Adrenal gland (tissue), 12 donors: ENCODE data around the gene ZFHX3. TPM values are rescaled to one million over a fixed set of nuclear protein-coding genes. Genes with fewer than 3 reads are reported as not detected.

Experiments used
- DNase-seq, 7 donors: peaks; one replicate each; pipeline ENCODE4 v3.0.0-alpha.2; 2019 to 2020
- H3K27ac ChIP-seq, 5 donors: fragments of 200-600 bp; sonication (generic) in 4 of 5; 1 replicate in 3 of 5; 2 replicates in 2 of 5; pipeline versions ENCODE4 v1.5.1 to v1.8.0; 2016 to 2020; ENCODE audit warnings: mild to moderate bottlenecking in 1 of 5
- H3K27me3 ChIP-seq: fragments of 200-600 bp; 2 replicates; pipeline ENCODE4 v1.8.0; 2021
- H3K36me3 ChIP-seq, 2 donors: fragments of 200-600 bp; replicated peaks in 1 of 2; 1 replicate in 1 of 2; 2 replicates in 1 of 2; pipeline versions ENCODE4 v1.5.1 to v1.8.0; 2018 to 2022
- H3K4me1 ChIP-seq, 2 donors: fragments of 200-600 bp; replicated peaks in 1 of 2; 1 replicate in 1 of 2; 2 replicates in 1 of 2; pipeline versions ENCODE4 v1.5.1 to v1.8.0; 2018 to 2021
- H3K4me3 ChIP-seq, 4 donors: fragments of 200-600 bp; sonication (generic) in 3 of 4; one replicate each; pipeline ENCODE4 v1.5.1; 2016 to 2018
- H3K9me3 ChIP-seq, 3 donors: fragments of 200-600 bp; sonication (generic) in 1 of 3; replicated peaks in 1 of 3; 1 replicate in 2 of 3; 2 replicates in 1 of 3; pipeline versions ENCODE4 v1.5.1 to v1.8.0; 2016 to 2021
- POLR2A ChIP-seq, 2 donors: fragments of 450-650 bp; IDR thresholded peaks; one replicate each; pipeline ENCODE4 v1.6.1; 2017; ENCODE audit warnings: antibody characterized with exemption in 2 of 2, mild to moderate bottlenecking in 2 of 2, moderate library complexity in 1 of 2
- WGBS, 4 donors: extraction: QIAGEN DNeasy Blood & Tissue Kit in 2 of 4; methylation state at CpG; one replicate each; pipeline versions ENCODE4 v1.1.5 to v1.1.7; 2013 to 2017; 5-methylcytosine and 5-hydroxymethylcytosine counted together
- intact Hi-C, 2 donors: fragments of 100-400 bp; cut with DNase I; formaldehyde crosslinking; loops; one replicate each; pipeline versions ENCODE4 v1.14.1 to v1.15.0; 2022 to 2023
- polyA plus RNA-seq, 3 donors: library from polyadenylated mRNA; stranded (reverse); fragments of 200-250 nt in 2 of 3; fragments of 350-450 nt in 1 of 3; fragmentation: Illumina TruSeq in 1 of 3; extraction: RNeasy Lipid Tissue Mini Kit (QIAGEN cat#74804) in 1 of 3; gene quantifications; one replicate each; pipeline ENCODE4 v1.2.3, GENCODE V29; 2013 to 2014
- total RNA-seq, 9 donors: library from RNA; depleted of rRNA in 4 of 9; stranded (reverse); fragments of >200 nt in 4 of 9; fragments of 120-200 nt in 1 of 9; fragmentation: NEBNext Ultra II Directional in 1 of 9; extraction: Animal tissue kit (Norgen Biotek cat#: 25700) in 1 of 9; gene quantifications; one replicate each; pipeline versions ENCODE4 v1.1.0 to v1.2.4, GENCODE V29; 2013 to 2023
- TF ChIP-seq, protein P1 (sequence below), 6 experiments: fragments of 450-650 bp in 4 of 6; fragments of 200-600 bp in 2 of 6; sonication (generic) in 1 of 6; IDR thresholded peaks; 1 replicate in 5 of 6; 2 replicates in 1 of 6; pipeline versions ENCODE4 v1.5.1 to v1.8.0; 2016 to 2021; ENCODE audit warnings: antibody characterized with exemption in 6 of 6, mild to moderate bottlenecking in 2 of 6, moderate library complexity in 1 of 6
- donor health status: healthy with polysubstance abuse.
- donor health status: Bipolar disorder and iron deficiency.
- donor health status: DM: yes; HTN: yes; CAD: no.
- donor health status: DM: no; HTN: no; CAD: no.
- donor health status: DM: no; HTN: no; CAD: no.
- donor health status: DM: yes; HTN: yes; CAD: no.

ZFHX3 gene
- total and polyA plus RNA-seq, 12 donors: 2.4 to 31.6 (median 19.3) TPM

DNA sequence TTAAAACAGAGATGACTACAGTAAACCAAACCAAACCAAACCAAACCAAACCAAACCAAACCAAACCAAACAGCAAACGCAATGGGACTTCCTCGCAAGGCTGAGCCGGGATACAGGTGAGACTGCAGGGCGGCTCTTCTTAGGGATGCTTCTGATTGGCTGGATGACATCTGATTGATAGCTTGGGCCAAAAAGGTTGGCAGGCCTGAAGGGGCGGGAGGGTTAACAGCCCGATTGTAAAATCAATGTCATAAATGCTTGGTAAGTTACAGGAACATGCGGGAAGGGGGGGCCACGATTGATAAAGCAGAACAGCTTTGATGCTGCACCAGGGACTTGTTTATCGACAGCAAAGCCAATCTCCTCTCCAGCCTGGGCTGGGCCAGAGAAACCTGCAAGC is 86.1 kb downstream of the ZFHX3 start:
- WGBS, 4 donors: 86 to 87% (median 86%) methylated on average over 9 of the region's 9 CpGs
- no peaks in the 10 kb centered on the region for H3K4me1 ChIP-seq
- H3K4me3 ChIP-seq: no peak overlapping the region
- H3K27ac ChIP-seq: no peak overlapping the region
- H3K9me3 ChIP-seq: no peaks in the 10 kb centered on the region
- intact Hi-C loops: no loop called here
- H3K27me3 ChIP-seq: no peaks in the 10 kb centered on the region
- peaks cover 0 to 24% of the 10 kb centered on the region in 2 donors for H3K36me3 ChIP-seq
- TF ChIP-seq, protein P1, sequence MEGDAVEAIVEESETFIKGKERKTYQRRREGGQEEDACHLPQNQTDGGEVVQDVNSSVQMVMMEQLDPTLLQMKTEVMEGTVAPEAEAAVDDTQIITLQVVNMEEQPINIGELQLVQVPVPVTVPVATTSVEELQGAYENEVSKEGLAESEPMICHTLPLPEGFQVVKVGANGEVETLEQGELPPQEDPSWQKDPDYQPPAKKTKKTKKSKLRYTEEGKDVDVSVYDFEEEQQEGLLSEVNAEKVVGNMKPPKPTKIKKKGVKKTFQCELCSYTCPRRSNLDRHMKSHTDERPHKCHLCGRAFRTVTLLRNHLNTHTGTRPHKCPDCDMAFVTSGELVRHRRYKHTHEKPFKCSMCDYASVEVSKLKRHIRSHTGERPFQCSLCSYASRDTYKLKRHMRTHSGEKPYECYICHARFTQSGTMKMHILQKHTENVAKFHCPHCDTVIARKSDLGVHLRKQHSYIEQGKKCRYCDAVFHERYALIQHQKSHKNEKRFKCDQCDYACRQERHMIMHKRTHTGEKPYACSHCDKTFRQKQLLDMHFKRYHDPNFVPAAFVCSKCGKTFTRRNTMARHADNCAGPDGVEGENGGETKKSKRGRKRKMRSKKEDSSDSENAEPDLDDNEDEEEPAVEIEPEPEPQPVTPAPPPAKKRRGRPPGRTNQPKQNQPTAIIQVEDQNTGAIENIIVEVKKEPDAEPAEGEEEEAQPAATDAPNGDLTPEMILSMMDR (IDR thresholded peaks at IDR 0.05): no peak
- TF ChIP-seq POLR2A (IDR thresholded peaks at IDR 0.05): no peak
- DNase-seq: no peak

DNA sequence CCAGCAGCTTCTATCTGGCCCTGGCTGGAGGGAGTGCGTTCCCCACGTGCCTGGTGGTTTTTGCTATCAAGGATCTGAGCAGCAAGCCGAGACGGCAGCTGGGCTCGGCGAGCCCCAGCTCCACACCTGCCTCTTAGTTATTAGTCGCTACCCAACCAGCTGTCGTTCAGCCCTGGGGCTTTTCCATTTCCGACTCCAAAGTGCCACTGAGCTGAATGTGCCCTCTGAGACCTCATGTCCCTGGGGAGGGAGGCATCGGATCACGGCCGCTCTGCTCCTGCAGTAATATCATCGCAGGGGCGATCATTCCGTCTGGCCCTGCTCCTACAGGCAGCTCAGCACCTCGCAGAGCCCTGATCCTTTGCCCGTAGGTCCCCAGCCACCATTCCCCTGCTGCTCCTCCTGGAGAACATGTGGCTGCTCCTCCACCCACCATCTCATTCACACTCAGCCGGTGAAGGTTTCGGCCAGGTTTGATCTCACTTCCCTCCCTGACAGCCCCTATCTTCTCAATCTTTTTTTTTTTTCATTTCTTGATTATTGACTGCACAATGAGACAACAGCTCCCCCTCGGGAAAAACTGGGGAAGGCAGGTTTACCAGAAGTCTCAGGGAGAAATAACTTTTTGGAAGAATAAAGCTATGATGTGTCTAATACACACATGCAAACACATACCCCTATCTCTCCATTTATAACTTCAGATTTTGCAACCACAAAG is 86.7 kb downstream of the ZFHX3 start:
- WGBS, 4 donors: 73 to 77% (median 76%) methylated on average over 17 to 20 of the region's 20 CpGs
- Histone ChIP-seq H3K9me3 (no peaks in the 10 kb centered on the region), H3K36me3 (peaks cover 0 to 24% of the 10 kb centered on the region in 2 donors), H3K4me3 (no peak overlapping the region), H3K27me3 (no peaks in the 10 kb centered on the region), H3K27ac (peak overlapping the region in 2 of 5 donors; percentile 20 to 47), H3K4me1 (no peaks in the 10 kb centered on the region)
- no peak for TF ChIP-seq POLR2A (IDR thresholded peaks at IDR 0.05)
- TF ChIP-seq, protein P1 (IDR thresholded peaks at IDR 0.05): peak; percentile 15 to 66 (median 50)
- peak in 3 of 7 donors; percentile 38 to 72 (median 53) for DNase-seq
- intact Hi-C loops: no loop called here

DNA sequence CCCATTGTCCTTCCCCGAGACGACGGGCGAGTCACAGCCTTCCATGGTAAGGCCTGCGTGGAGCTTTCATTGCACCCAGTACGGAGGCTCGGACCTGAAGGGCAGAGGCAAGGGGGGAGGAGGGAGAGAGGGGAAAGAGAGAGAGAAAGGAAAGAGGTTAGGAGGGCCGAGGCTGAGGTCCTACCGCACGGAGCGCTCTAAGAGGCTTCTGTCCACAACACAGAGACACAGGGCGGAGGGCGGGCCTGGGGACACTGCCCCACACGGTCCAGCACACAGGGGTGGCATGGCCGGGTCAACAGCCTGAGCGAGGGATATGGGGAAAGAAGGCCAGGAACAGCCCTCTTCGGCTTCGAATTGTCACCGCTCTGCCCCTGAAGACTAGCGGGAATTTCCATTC is 87.8 kb downstream of the ZFHX3 start:
- no peak for DNase-seq
- WGBS, 4 donors: 93 to 98% (median 95%) methylated on average over 19 to 20 of the region's 20 CpGs
- no peak overlapping the region for H3K27ac ChIP-seq
- no peaks in the 10 kb centered on the region for H3K9me3 ChIP-seq
- intact Hi-C loops: no loop called here
- H3K36me3 ChIP-seq: peaks cover 0 to 24% of the 10 kb centered on the region in 2 donors
- H3K4me3 ChIP-seq: no peak overlapping the region
- no peaks in the 10 kb centered on the region for H3K27me3 ChIP-seq
- TF ChIP-seq POLR2A (IDR thresholded peaks at IDR 0.05): no peak
- TF ChIP-seq, protein P1 (IDR thresholded peaks at IDR 0.05): no peak
- H3K4me1 ChIP-seq: no peaks in the 10 kb centered on the region

DNA sequence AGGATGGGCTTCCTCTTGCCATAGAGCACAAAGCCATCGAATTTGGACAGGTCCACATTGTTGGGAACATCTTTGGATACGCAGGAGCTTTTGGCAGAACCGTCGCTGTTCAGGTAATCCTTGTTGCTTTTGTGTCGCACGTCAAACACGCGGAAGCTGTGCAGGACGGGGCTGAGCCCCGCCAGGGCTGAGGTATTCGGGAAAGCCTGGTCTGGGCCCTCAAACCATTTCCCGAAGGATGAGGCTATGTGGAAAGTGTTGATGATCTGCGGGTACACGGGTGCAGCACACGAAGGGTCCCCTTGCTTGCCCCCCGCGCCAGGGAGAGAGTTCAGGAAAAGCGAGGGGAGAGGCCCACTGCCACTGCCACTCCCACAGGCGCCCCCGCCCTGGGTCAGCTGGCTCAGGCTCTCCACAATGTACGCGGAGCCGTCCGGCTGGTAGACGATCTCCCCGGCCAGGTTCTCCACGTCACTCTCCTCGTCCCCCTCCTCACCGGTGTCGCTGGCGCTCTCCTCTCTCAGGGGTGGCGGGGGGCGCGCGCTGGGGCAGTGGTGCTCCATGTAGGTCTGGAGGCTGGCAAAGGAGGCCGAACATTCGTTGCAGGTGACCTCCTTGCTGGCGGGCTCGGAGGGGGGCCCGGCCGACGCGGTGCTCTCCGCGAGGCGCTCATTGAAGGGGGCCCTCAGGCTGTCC is 88.5 kb downstream of the ZFHX3 start:
- peaks cover 0 to 24% of the 10 kb centered on the region in 2 donors for H3K36me3 ChIP-seq
- DNase-seq: no peak
- no peak overlapping the region for H3K27ac ChIP-seq
- intact Hi-C loops: loop anchor here in 1 of 2 donors (10.0 kb wide), 1 partner anchor 115 kb away; no protein-coding TSS in a partner anchor
- H3K27me3 ChIP-seq: no peaks in the 10 kb centered on the region
- H3K4me1 ChIP-seq: no peaks in the 10 kb centered on the region
- no peaks in the 10 kb centered on the region for H3K9me3 ChIP-seq
- H3K4me3 ChIP-seq: no peak overlapping the region
- WGBS, 4 donors: 95 to 98% (median 97%) methylated on average over 21 to 46 of the region's 46 CpGs
- TF ChIP-seq, protein P1 (IDR thresholded peaks at IDR 0.05): no peak
- TF ChIP-seq POLR2A (IDR thresholded peaks at IDR 0.05): no peak
